ENCODE results near the gene CBR3.

The CBR3 gene

GRCh38 chr21:36175771-36176565, 41.1 kb downstream of the CBR3 start:
- DNase-seq (ENCODE audit: insufficient read length, low spot score), result no peak
- no peak for FAIRE-seq
- no peak for TF ChIP-seq CTCF (IDR thresholded peaks at IDR 0.05; ENCODE audit: insufficient read depth, missing control alignments)

DNA sequence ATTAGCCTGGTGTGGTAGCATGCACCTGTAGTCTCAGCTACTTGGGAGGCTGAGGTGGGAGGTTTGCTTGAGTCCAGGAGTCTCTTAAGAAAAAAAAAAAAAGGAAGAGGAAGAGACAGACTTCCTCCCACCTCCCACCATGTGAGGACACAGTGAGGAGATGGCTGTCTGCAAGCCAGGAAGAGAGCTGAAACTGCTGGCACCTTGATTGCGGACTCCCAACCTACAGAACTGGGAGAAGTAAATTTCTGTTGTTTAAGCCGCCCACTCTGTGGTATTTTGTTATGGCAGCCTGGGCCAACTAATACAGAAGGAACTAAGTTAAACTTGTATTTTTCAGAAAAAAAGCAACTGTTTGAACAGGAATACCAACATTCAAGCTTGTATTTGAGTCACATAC, 43.5 kb downstream of the CBR3 start:
- TF ChIP-seq CTCF (IDR thresholded peaks at IDR 0.05; ENCODE audit: insufficient read depth, missing control alignments), result no peak
- FAIRE-seq, result no peak
- no peak for DNase-seq (ENCODE audit: insufficient read length, low spot score)

DNA sequence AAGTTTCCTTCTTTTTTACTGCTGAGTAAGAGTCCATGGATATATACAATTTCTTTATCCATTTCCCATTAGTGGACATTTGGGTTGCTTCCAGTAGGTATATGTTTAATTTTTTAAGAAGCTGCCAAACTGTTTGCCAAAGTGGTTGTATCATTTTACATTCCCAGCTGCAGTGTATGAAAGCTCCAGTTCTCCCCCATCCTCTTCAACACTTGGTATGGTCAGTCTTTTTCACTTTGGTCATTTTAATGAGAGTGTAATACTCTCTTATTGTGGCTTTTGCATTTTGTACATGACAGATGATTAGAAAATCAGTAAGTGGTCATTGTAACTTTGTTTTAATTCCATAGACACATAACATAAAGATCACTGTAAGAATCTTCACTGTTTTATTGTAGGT, 44.3 kb downstream of the CBR3 start:
- DNase-seq (ENCODE audit: insufficient read length, low spot score) (no peak), FAIRE-seq (no peak)
- no peak for TF ChIP-seq CTCF (IDR thresholded peaks at IDR 0.05; ENCODE audit: insufficient read depth, missing control alignments)

DNA sequence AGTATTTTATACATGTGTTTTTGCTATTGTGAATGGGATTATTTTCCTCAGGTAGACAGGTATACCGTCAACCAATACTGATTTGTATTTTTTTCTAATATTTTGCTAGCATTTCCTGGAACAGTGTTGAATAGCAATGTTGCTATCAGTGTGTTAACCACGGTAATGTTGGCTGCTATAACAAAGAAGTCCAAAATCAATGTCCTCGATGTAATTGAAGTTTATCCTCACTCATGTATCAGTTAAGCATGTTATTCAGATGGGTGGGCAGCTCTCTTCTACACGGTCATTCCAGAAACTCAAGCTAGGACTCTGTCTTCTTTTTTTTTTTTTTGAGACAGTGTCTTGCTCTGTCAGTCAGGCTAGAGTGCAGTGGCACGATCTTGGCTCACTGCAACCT, 46.1 kb downstream of the CBR3 start:
- DNase-seq (ENCODE audit: insufficient read length, low spot score) (no peak), FAIRE-seq (no peak)
- no peak for TF ChIP-seq CTCF (IDR thresholded peaks at IDR 0.05; ENCODE audit: insufficient read depth, missing control alignments)

- no peak for TF ChIP-seq CTCF (IDR thresholded peaks at IDR 0.05; ENCODE audit: insufficient read depth, missing control alignments)
- FAIRE-seq (no peak), DNase-seq (ENCODE audit: insufficient read length, low spot score) (no peak)
Observed at GRCh38 chr21:36183144-36183795, 48.4 kb downstream of the CBR3 start.

DNA sequence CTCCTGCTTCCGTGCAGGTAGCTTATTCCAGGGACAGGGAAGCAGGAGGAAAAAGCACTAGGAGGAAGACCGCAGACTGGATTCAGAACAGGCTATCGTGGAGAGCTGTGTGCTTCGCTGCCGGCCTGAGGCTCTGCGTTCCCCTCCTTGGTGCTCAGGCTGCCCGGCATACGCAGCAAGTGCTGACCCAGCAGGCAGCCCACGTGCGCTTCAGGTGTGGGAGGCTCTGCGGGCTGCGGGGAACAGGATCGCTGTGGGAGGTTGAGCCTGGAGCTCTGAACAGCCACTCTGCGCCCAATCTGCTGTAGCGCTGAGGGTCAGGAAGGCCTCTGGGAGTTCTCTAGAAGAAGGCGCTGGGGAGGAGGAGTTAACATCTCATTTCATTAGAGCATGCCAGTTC, 49.7 kb downstream of the CBR3 start:
- no peak for TF ChIP-seq CTCF (IDR thresholded peaks at IDR 0.05; ENCODE audit: insufficient read depth, missing control alignments)
- DNase-seq (ENCODE audit: insufficient read length, low spot score) (no peak), FAIRE-seq (no peak)

- no peak for DNase-seq (ENCODE audit: insufficient read length, low spot score)
- TF ChIP-seq CTCF (IDR thresholded peaks at IDR 0.05; ENCODE audit: insufficient read depth, missing control alignments), result no peak
- no peak for FAIRE-seq
Observed at GRCh38 chr21:36185523-36185922, 50.6 kb downstream of the CBR3 start.
